A549 (cell line): Measurements from ENCODE around the gene CBLC. TPM values are rescaled to one million over a fixed set of nuclear protein-coding genes. Genes with fewer than 3 reads are reported as not detected.

Source experiments
- ATAC-seq, 2 experiments: fragments of 200-7000 bp in 1 of 2; fragments of >200 bp in 1 of 2; cut with Nextera tagmentation in 1 of 2; cut with Tn5 transposase in 1 of 2; 3 replicates each; pipeline versions ENCODE4 v1.8.0 to v1.9.1; 2018 to 2020; ENCODE audit warnings: mild to moderate bottlenecking in 1 of 2, moderate library complexity in 1 of 2
- CTCF ChIA-PET: fragments of 300-600 bp; sonication (Branson Sonifier 250); formaldehyde crosslinking; extraction: SDS; loops from one replicate; lab custom pipeline; 2021; ENCODE audit warnings: antibody characterized with exemption, inconsistent platforms; lab: Yijun Ruan, JAX
- POLR2A ChIA-PET: fragments of 350-600 bp; formaldehyde crosslinking; extraction: SDS; loops from one replicate; lab custom pipeline; 2021; ENCODE audit warnings: antibody characterized with exemption, inconsistent platforms; lab: Yijun Ruan, JAX
- DNase-seq, 2 experiments: peaks; one replicate each; pipeline versions ENCODE4 v3.0.0 to v3.0.0-alpha.2; 2011 to 2016; ENCODE audit warnings: low read depth in 1 of 2, low spot score in 1 of 2
- FAIRE-seq: peaks from 2 replicates; lab custom pipeline; 2011; peaks lifted over from hg19 to GRCh38; lab: Jason Lieb, UNC
- H3K27ac ChIP-seq, 2 experiments: fragments of >200 bp; sonication (Bioruptor Twin); formaldehyde crosslinking; 3 replicates each; pipeline ENCODE4 v1.5.1; 2016 to 2017
- H3K4me1 ChIP-seq: fragments of >200 bp; sonication (Bioruptor Twin); formaldehyde crosslinking; 3 replicates; pipeline ENCODE4 v1.6.1; 2016
- H3K4me2 ChIP-seq: fragments of >200 bp; sonication (Bioruptor Twin); formaldehyde crosslinking; 3 replicates; pipeline ENCODE4 v1.6.1; 2016
- H3K4me3 ChIP-seq: fragments of >200 bp; sonication (Bioruptor Twin); formaldehyde crosslinking; 3 replicates; pipeline ENCODE4 v1.5.1; 2016
- H3K9me3 ChIP-seq: fragments of >200 bp; sonication (Bioruptor Twin); formaldehyde crosslinking; 3 replicates; pipeline ENCODE4 v1.6.1; 2016
- BHLHE40 ChIP-seq: IDR thresholded peaks from 2 replicates; pipeline ENCODE4 v1.6.1; 2012; ENCODE audit warnings: low read depth, low read length, inconsistent platforms
- CHD4 ChIP-seq: fragments of 200-600 bp; sonication (generic); IDR thresholded peaks from 2 replicates; pipeline ENCODE4 v1.6.1; 2016; ENCODE audit warnings: antibody characterized with exemption, mild to moderate bottlenecking, borderline replicate concordance
- CTCF ChIP-seq: fragments of >200 bp; sonication (Bioruptor Twin); formaldehyde crosslinking; IDR thresholded peaks from 3 replicates; pipeline ENCODE4 v1.5.1; 2016
- E2F6 ChIP-seq: IDR thresholded peaks from 2 replicates; pipeline ENCODE4 v1.6.1; 2012; ENCODE audit warnings: low read depth, borderline replicate concordance
- EHF ChIP-seq: fragments of 250-450 bp; sonication (Bioruptor Pico); IDR thresholded peaks from 2 replicates; pipeline ENCODE4 v1.5.0; 2020; ENCODE audit warnings: mild to moderate bottlenecking
- ELK1 ChIP-seq: fragments of 150-350 bp; IDR thresholded peaks from 2 replicates; pipeline ENCODE4 v1.6.1; 2014; ENCODE audit warnings: low read depth, mild to moderate bottlenecking, low read length
- FOSB ChIP-seq: fragments of 250-450 bp; sonication (Bioruptor Pico); IDR thresholded peaks from 2 replicates; pipeline ENCODE4 v1.5.0; 2020; ENCODE audit warnings: mild to moderate bottlenecking, moderate library complexity
- HDAC2 ChIP-seq: fragments of 200-600 bp; sonication (generic); IDR thresholded peaks from 2 replicates; pipeline ENCODE4 v1.6.1; 2016
- HOXB13 ChIP-seq: fragments of 250-450 bp; sonication (Bioruptor Pico); IDR thresholded peaks from 2 replicates; pipeline ENCODE4 v1.5.0; 2020; ENCODE audit warnings: low read depth, mild to moderate bottlenecking, moderate library complexity
- JUN ChIP-seq, 2 experiments: fragments of >200 bp; sonication (Bioruptor Twin); formaldehyde crosslinking; IDR thresholded peaks; 2 replicates in 1 of 2; 3 replicates in 1 of 2; pipeline ENCODE4 v1.6.1; 2016 to 2017
- KDM1A ChIP-seq: fragments of 200-600 bp; sonication (generic); IDR thresholded peaks from 2 replicates; pipeline ENCODE4 v1.6.1; 2016; ENCODE audit warnings: low read depth, mild to moderate bottlenecking
- KDM5A ChIP-seq: fragments of 200-600 bp; sonication (generic); IDR thresholded peaks from 2 replicates; pipeline ENCODE4 v1.6.1; 2016; ENCODE audit warnings: antibody characterized with exemption, mild to moderate bottlenecking
- MAFK ChIP-seq: fragments of 450-650 bp; IDR thresholded peaks from 2 replicates; pipeline ENCODE4 v1.6.1; 2014; ENCODE audit not compliant: partially characterized antibody
- NPAS2 ChIP-seq: fragments of 250-450 bp; sonication (Bioruptor Pico); IDR thresholded peaks from 2 replicates; pipeline ENCODE4 v1.8.0; 2022; ENCODE audit warnings: mild to moderate bottlenecking, moderate library complexity, borderline replicate concordance
- PBX3 ChIP-seq: IDR thresholded peaks from 2 replicates; pipeline ENCODE4 v1.6.1; 2012
- RARB ChIP-seq: fragments of 250-450 bp; sonication (Bioruptor Pico); IDR thresholded peaks from 2 replicates; pipeline ENCODE4 v1.8.0; 2021; ENCODE audit warnings: mild to moderate bottlenecking, moderate library complexity
- SMC3 ChIP-seq: fragments of >200 bp; sonication (Bioruptor Twin); formaldehyde crosslinking; IDR thresholded peaks from 3 replicates; pipeline ENCODE4 v1.6.1; 2018; ENCODE audit warnings: inconsistent platforms
- SREBF2 ChIP-seq: fragments of 450-650 bp; IDR thresholded peaks from 2 replicates; pipeline ENCODE4 v1.6.1; 2014; ENCODE audit warnings: mild to moderate bottlenecking, moderate library complexity
- TP53 ChIP-seq: fragments of 250-450 bp; sonication (Bioruptor Pico); IDR thresholded peaks from 2 replicates; pipeline ENCODE4 v1.5.0; 2021; ENCODE audit warnings: mild to moderate bottlenecking, moderate library complexity
- ZC3H11A ChIP-seq: fragments of 450-650 bp; IDR thresholded peaks from 2 replicates; pipeline ENCODE4 v1.6.1; 2014; ENCODE audit warnings: antibody characterized with exemption, mild to moderate bottlenecking
- ZNF302 ChIP-seq: fragments of 250-450 bp; sonication (Bioruptor Pico); IDR thresholded peaks from 2 replicates; pipeline ENCODE4 v1.9.0; 2021; ENCODE audit warnings: inconsistent platforms, mild to moderate bottlenecking, moderate library complexity
- WGBS: methylation state at CpG from one replicate; pipeline ENCODE4 v1.1.6; 2017; ENCODE audit errors: missing lambda C conversion rate; 5-methylcytosine and 5-hydroxymethylcytosine counted together
- polyA plus RNA-seq, 4 experiments: library from polyadenylated mRNA; depleted of rRNA in 3 of 4; stranded (reverse); fragments of >200 nt; fragmentation: RNase III in 1 of 4; extraction: RNeasy Plus Mini Kit Qiagen cat#74134 plus additional on column Dnase treatment in 1 of 4; gene quantifications; 2 replicates in 3 of 4; 3 replicates in 1 of 4; pipeline ENCODE4 v1.2.3, GENCODE V29; 2011 to 2017

Gene CBLC
- polyA plus RNA-seq, 2 of the 4 experiments (the other 2 are of a cell fraction): not detected

- no peak for FAIRE-seq
- POLR2A ChIA-PET: interaction anchor here (0.6 kb wide), 1 partner anchor 114 kb away, joined by 3 read pairs; no protein-coding TSS in a partner anchor
- no peak for ATAC-seq
Measured at GRCh38 chr19:44759083-44759804, 18.4 kb upstream of the CBLC start.

GRCh38 chr19:44762038-44762437 lies 15.7 kb upstream of the CBLC start:
- ChIA-PET CTCF (interaction anchor here (1.6 to 48.5 kb wide), 2 partner anchors 9 to 36 kb away, joined by 11 to 1899 read pairs; no protein-coding TSS in a partner anchor), POLR2A (interaction anchor here (0.6 to 0.7 kb wide), 3 partner anchors 20 to 38 kb away, joined by 3 to 4 read pairs (median 4); no protein-coding TSS in a partner anchor)
- peak in 1 of 2 experiments; percentile 52 for DNase-seq
- Histone ChIP-seq H3K4me3 (no peak overlapping the region), H3K4me2 (no peak overlapping the region), H3K27ac (peak overlapping the region in 1 of 2 experiments; percentile 88; a peak in 3 of 6 replicates), H3K9me3 (no peaks in the 10 kb centered on the region), H3K4me1 (peaks cover 46% of the 10 kb centered on the region)
- no peak for FAIRE-seq
- WGBS: 87% methylated on average over 8 of the region's 8 CpGs
- no peak for ATAC-seq
- TF ChIP-seq TP53 (CRISPR knock-in tag) (no peak), KDM5A (no peak), CTCF (no peak)

More at GRCh38 chr19:44759083-44759804, 18.4 kb upstream of the CBLC start:
- no peaks in the 10 kb centered on the region for H3K9me3 ChIP-seq
- TF ChIP-seq JUN (IDR thresholded peaks at IDR 0.05): no peak; a peak in 1 of 5 replicates
- TF ChIP-seq HDAC2: no peak
- no peak for TF ChIP-seq HOXB13
- TF ChIP-seq PBX3: no peak
- no peak for TF ChIP-seq EHF (CRISPR knock-in tag)
- no peak for TF ChIP-seq NPAS2 (CRISPR knock-in tag)
- TF ChIP-seq BHLHE40: no peak
- TF ChIP-seq SREBF2: no peak
- TF ChIP-seq ZNF302 (CRISPR knock-in tag): no peak
- no peak for TF ChIP-seq RARB (CRISPR knock-in tag)
- TF ChIP-seq ELK1: no peak
- TF ChIP-seq E2F6: no peak
- no peak for TF ChIP-seq FOSB (CRISPR knock-in tag)
- TF ChIP-seq CHD4: no peak
- TF ChIP-seq ZC3H11A: no peak
- no peak for TF ChIP-seq KDM1A
- TF ChIP-seq MAFK: no peak
- TF ChIP-seq SMC3: no peak
- TF ChIP-seq, all 56 proteins: peak for 0
- Histone ChIP-seq H3K4me3 (no peak overlapping the region), H3K4me2 (no peak overlapping the region), H3K4me1 (peaks cover 58% of the 10 kb centered on the region), H3K27ac (peak overlapping the region in 1 of 2 experiments; percentile 92; a peak in 3 of 6 replicates)
- WGBS: 82% methylated on average over 7 of the region's 10 CpGs
- DNase-seq: no peak
- CTCF ChIA-PET: interaction anchor here (1.0 to 48.5 kb wide), 5 partner anchors 9 to 33 kb away, joined by 3 to 1899 read pairs (median 21); no protein-coding TSS in a partner anchor
